ENCODE measurements around the gene CDCA5.
A peak's percentile ranks its signal among the peaks of the same experiment; 100 is the strongest.

CDCA5 gene

DNA sequence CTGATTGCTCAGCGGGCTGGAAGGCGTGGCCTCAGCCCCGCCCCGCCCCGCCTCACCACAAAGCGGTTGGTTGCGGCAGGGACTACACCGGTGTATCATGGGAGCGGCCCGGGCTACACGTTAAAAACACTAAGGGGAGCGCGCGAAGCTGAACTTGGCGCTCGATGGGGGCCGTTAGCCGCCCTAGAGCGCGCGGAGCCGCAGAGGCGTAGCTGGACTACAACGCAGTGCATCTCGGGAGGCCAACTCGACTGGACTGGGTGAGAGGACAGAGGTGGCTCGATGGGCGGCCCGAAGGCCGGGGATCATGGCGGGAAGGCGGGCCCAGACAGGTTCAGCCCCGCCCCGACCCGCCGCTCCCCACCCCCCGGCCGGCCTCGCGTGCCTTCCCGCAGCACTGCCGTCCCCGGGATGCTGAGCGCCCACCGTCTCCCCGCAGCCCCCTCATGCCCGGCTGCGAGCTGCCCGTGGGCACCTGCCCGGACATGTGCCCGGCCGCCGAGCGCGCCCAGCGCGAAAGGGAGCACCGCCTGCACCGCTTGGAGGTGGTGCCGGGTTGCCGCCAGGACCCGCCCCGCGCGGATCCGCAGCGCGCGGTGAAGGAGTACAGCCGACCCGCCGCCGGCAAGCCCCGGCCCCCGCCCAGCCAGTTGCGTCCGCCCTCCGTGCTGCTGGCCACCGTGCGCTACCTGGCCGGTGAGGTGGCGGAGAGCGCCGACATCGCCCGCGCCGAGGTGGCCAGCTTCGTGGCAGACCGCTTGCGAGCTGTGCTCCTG, 42.8 kb downstream of the CDCA5 start, which contains the start of gene SAC3D1:
TSS of gene SAC3D1 (plus strand) at position 364 of the 776 bp plus-strand sequence. CDS start at position 447, 83 bp downstream.
- peak; percentile 96 to 97 for DNase-seq

DNA sequence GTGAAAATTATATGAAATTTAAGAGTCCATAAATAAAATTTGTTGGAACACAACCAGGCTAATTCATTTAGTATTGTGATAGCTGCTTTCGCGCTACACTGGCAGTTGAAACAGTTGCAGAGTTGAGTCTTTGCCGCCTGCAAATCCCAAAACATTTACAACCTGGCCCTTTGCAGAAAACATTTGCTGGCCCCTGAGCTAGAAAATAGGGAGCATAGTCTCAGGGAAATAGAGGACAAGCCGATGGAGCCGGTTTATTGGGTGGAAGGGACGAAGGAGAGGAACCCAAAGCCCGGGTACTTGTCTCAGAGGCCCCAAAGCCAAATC, 43.4 kb downstream of the CDCA5 start:
- DNase-seq, result no peak

DNA sequence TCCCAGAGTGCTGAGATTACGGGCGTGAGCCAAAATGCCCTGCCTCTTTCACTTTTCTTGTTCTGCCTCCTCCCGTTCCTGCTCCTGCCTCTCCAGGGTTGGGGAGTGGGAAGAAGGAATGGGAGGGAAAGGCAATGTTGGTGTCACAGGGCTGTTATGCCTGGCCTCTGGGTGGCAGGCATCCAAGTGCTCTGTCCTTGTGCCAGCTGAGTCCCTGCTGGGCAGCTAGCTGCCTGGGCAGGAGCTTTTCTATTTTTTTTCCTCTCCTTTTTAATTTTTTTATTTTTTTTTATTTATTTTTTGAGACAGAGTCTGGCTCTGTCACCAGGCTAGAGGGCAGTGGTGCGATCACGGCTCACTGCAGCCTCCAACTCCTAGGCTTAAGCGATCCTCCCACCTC, 46.9 kb downstream of the CDCA5 start:
- no peak for DNase-seq

DNA sequence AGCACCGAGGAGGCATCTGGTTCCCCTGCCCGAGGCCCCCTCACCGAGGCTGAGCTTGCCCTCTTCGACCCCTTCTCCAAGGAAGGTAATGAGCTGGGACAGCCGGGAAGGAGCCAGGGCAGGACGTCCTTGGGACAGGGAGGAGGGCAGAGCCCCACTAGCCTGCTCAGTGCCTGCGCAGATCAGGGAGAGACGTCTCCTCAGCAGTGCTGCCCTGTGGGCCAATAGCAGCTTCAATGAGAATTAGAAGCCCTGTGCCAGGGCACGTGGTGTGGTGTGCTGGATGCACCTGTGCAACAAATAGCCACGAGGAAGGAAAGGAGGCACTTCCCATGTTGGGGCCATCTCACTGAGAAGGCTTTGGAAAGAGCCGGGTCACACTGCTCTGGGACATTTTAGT, 48.3 kb downstream of the CDCA5 start:
- no peak for DNase-seq

DNA sequence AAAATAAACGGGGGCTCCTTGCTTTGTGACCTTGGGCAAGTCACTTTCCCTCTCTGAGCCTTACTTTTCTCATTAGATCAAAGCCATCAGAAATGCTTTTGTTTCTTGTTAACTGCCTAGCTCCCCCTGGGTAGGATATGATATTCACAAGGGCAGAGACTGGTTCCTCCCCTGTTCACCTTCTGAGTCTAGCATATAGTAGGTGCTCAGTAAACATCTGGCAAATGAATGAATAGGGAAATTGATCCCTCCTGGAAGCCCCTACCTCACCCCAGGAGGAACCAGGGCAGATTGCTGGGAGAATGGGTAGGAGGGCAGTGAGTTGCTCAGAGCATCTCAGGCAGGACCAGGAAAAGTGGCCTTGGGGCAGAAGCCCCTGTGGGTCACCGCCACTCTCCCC, 49.4 kb downstream of the CDCA5 start:
- no peak for DNase-seq

DNA sequence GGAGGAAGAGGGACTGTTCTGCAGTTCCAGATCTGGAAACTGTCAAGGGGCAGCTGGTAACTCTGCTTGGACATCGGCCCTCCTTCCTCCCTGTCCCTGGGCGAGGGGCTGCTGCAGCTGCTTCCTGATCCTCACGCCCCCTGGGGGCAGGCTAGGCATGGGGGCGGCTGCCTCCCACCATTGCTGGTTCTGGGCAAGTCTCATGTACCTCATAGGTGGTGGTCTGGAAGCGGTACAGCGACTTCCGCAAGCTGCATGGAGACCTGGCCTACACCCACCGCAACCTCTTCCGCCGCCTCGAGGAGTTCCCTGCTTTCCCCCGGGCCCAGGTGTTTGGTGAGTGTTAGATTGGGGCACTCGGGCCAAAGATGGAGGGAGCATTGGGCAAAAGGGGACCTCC, 51.6 kb downstream of the CDCA5 start:
- no peak for DNase-seq

Data from NCI-H524 (cell line).